Inflammatory macrophage treated with lipopolysaccharide for 1 hour (primary cell): ENCODE measurements around the gene ERFL.

Source experiments
- DNase-seq, 2 donors: peaks; one replicate each; pipeline ENCODE4 v3.0.0-alpha.2; 2020 to 2022

Gene ERFL

GRCh38 chr19:41912899-41913537 is 15.2 kb downstream of the ERFL start:
- DNase-seq, result no peak

GRCh38 chr19:41911889-41912731 is 16.1 kb downstream of the ERFL start:
- DNase-seq, result no peak

GRCh38 chr19:41910992-41911888 is 17.0 kb downstream of the ERFL start:
- no peak for DNase-seq

- no peak for DNase-seq
Measured at GRCh38 chr19:41910240-41910991, 17.8 kb downstream of the ERFL start.

- DNase-seq, result no peak
Measured at GRCh38 chr19:41909706-41910105, 18.5 kb downstream of the ERFL start.

GRCh38 chr19:41908724-41909464 is 19.4 kb downstream of the ERFL start:
- DNase-seq, result no peak

- DNase-seq, result no peak
Measured at GRCh38 chr19:41907994-41908615, 20.1 kb downstream of the ERFL start.

GRCh38 chr19:41906916-41907680 is 21.2 kb downstream of the ERFL start:
- no peak for DNase-seq

GRCh38 chr19:41906271-41906670 is 22.0 kb downstream of the ERFL start:
- DNase-seq, result no peak

- no peak for DNase-seq
Measured at GRCh38 chr19:41905273-41906002, 22.8 kb downstream of the ERFL start.

- no peak for DNase-seq
Measured at GRCh38 chr19:41904118-41904870, 24.0 kb downstream of the ERFL start.

- no peak for DNase-seq
Measured at GRCh38 chr19:41903193-41903953, 24.9 kb downstream of the ERFL start.

- no peak for DNase-seq
Measured at GRCh38 chr19:41902594-41902993, 25.7 kb downstream of the ERFL start.

- no peak for DNase-seq
Measured at GRCh38 chr19:41901707-41902360, 26.4 kb downstream of the ERFL start.

GRCh38 chr19:41898235-41898634 is 30.0 kb downstream of the ERFL start:
- DNase-seq, result no peak

GRCh38 chr19:41897820-41898219 is 30.4 kb downstream of the ERFL start:
- DNase-seq, result no peak

- DNase-seq, result no peak
Measured at GRCh38 chr19:41897181-41897580, 31.1 kb downstream of the ERFL start.

GRCh38 chr19:41896581-41896942 is 31.7 kb downstream of the ERFL start:
- DNase-seq, result no peak
